Measurements from ENCODE around the gene C1orf232.

Gene C1orf232

DNA sequence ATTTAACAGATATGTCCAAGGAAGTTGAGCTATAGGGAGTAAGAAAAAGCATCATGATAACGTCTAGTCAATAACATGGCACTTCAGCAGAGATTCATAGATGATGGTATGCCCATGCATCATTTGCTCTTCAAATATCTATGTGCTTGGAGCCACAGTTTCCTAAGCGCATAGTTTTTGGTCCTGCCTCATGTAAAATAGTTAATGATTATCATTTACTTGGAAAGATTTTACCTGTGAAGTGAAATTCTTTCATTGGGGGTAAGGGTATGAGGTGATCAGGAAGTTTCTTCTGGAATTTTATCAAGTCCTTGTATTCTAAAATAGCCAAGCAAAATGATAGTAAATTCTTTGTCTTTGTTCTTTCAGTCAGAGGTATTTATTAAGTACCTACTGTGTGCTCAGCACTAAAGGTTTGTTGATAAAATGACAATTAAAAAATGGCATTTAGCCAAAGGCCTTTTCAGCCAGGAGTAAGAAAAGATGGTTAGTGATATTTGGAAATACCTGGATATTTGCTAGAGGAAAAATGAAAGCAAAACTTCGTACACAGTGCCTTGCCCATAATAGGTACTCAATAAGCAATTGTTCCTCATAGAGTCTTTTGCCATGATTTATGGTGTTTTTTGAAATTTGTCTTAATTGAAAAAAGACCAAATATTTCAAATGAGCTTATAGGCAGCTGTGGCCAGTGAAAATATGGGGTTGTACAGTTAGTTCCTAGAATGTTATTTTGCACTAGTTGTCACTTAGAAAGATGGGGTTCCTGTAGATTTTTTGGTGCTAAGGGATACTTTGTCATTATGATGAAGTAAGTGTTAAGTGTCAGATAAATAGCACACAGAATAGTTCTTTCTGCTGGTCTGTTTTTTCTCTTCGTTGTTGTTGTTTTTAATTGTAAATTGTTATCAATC, 44.1 kb downstream of the C1orf232 start:
- DNase-seq (ENCODE audit: low read depth), result no peak

DNA sequence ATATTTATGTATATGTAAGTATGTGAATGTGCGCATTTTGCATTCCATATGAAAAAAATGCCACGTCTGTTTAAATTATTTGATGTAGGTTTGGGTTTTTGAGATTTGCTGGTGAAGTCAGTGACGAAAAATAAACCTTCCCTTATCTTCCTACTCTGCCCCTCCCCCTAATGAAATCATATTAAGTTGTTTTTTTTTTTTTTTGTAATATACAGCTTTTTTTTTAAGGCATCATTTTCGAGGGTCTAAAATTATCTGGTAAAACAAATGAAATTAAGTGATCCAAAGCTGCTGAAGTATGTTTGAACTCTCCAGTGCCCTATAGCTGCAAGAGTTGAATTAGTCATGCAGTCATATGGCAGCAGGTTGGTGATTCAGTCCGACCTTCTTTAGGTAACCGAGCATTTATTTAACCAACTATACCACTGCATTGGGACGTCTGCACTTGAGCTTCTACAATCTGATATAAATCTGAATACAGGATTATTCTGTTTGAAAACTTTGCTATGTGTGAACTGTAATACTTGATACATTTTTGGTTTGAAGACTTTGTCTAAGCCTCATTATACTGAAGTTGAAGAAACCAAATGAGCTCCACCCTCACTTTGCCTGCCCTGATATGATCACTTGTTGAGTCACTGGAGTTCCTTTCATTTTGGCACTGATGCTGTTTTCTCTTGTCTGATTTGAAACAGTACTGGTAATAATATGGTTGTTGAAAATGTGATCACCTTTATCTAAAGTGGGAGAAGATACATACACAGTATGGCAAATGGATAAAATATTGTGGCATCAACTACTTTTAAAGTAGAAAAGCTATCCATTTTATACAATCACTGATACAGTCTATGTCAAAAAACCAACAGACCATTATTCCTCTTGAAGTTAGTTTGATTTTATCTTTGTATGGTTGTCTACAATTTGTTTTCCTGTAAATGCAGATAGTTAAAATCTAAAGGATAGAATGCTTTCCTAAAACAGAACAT, 45.5 kb downstream of the C1orf232 start:
- DNase-seq (ENCODE audit: low read depth), result no peak

GRCh38 chr1:26121854-26122773, 46.6 kb downstream of the C1orf232 start:
- no peak for DNase-seq (ENCODE audit: low read depth)

DNA sequence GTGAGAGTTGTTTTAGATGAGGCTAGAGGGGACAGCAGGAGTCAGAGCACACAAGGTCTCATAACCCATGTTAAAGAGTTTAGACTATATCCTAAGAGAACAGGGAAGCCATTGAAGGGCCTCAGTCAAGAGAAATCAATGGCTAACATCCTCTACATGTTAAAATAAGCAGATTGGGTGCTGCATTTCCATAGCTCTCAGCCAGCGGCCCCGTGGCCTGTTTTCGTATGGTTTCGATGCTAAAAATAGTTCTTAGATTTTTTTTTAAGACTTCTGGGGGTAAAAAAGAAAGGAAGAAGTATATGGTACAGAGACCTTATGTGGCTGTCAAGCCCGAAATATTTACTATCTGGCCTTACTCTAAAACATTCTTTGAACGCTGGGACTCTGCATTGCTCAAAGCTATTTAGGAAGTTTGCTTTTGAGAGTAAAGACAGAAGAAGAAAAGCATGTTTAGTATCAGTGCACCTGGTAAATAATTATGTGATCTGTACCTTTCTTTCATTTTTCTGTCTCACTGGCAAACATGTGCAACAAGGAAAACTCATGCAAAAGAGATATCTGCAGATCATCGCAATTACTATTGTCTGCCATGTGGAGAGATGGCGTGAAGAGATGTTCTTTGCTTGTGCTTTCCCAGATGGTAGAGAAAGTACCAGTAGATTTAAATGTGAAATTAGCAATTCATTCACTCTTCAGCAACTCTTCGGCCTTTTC, 48.7 kb downstream of the C1orf232 start:
- DNase-seq (ENCODE audit: low read depth), result no peak

- no peak for DNase-seq (ENCODE audit: low read depth)
Measured at GRCh38 chr1:26114165-26114927, 54.4 kb downstream of the C1orf232 start.

Data from CMK (cell line).